ENCODE measurements around the gene PIGV. TPM values are rescaled to one million over a fixed set of nuclear protein-coding genes. Genes with fewer than 3 reads are reported as not detected.

PIGV gene
- total RNA-seq, 1 experiment from 2014 or later: 30.8 TPM

GRCh38 chr1:26838474-26839338 lies 51.0 kb downstream of the PIGV start:
- Histone ChIP-seq H3K9me3 (ENCODE audit: insufficient read depth, low read depth) (no peaks in the 10 kb centered on the region), H4K20me1 (ENCODE audit: insufficient read depth) (no peaks in the 10 kb centered on the region), H3K4me2 (no peak overlapping the region), H3K27ac (no peak overlapping the region), H3K4me3 (no peak overlapping the region), H3K79me2 (ENCODE audit: low read depth) (no peaks in the 10 kb centered on the region), H3K36me3 (ENCODE audit: low read depth) (no peaks in the 10 kb centered on the region), H3K9me2 (ENCODE audit: insufficient read depth) (no peaks in the 10 kb centered on the region), H3F3A (ENCODE audit: insufficient read depth, low read depth) (no peaks in the 10 kb centered on the region), H2AFZ (no peak overlapping the region), H3K27me3 (ENCODE audit: insufficient read depth, low read depth) (no peaks in the 10 kb centered on the region), H3K4me1 (replicated peaks; ENCODE audit: insufficient read depth) (no peaks in the 10 kb centered on the region)
- no peak for DNase-seq
- TF ChIP-seq EZH2 (IDR thresholded peaks at IDR 0.05; ENCODE audit: low read depth) (no peak), CTCF (conservative IDR thresholded peaks at IDR 0.05) (no peak)
- no TSS peak for BruUV-seq (replicated peaks)
- intact Hi-C loops (cut with micrococcal nuclease; ENCODE audit: unreplicated experiment): no loop called here
- ChIA-PET POLR2A (ENCODE audit: unreplicated experiment) (no interaction called here), CTCF (no interaction called here)

GRCh38 chr1:26839339-26839722 lies 51.6 kb downstream of the PIGV start:
- Histone ChIP-seq H3K4me3 (no peak overlapping the region), H2AFZ (no peak overlapping the region), H3K27ac (no peak overlapping the region), H3K27me3 (ENCODE audit: insufficient read depth, low read depth) (no peaks in the 10 kb centered on the region), H3F3A (ENCODE audit: insufficient read depth, low read depth) (peaks cover 2% of the 10 kb centered on the region; the same call in 1 of the 2 replicates), H3K9me2 (ENCODE audit: insufficient read depth) (no peaks in the 10 kb centered on the region), H3K36me3 (ENCODE audit: low read depth) (no peaks in the 10 kb centered on the region), H3K4me1 (replicated peaks; ENCODE audit: insufficient read depth) (no peaks in the 10 kb centered on the region), H3K79me2 (ENCODE audit: low read depth) (no peaks in the 10 kb centered on the region; the same call in 1 of the 2 replicates), H3K9me3 (ENCODE audit: insufficient read depth, low read depth) (no peaks in the 10 kb centered on the region), H3K4me2 (no peak overlapping the region), H4K20me1 (ENCODE audit: insufficient read depth) (no peaks in the 10 kb centered on the region)
- intact Hi-C loops (cut with micrococcal nuclease; ENCODE audit: unreplicated experiment): no loop called here
- no peak for DNase-seq
- TF ChIP-seq EZH2 (IDR thresholded peaks at IDR 0.05; ENCODE audit: low read depth) (no peak), CTCF (conservative IDR thresholded peaks at IDR 0.05) (no peak)
- CTCF ChIA-PET: no interaction called here
- no TSS peak for BruUV-seq (replicated peaks)
- POLR2A ChIA-PET (ENCODE audit: unreplicated experiment): interaction anchor here (0.6 kb wide), 1 partner anchor 107 kb away, joined by 5 read pairs; no protein-coding TSS in a partner anchor

GRCh38 chr1:26839779-26840178 lies 52.0 kb downstream of the PIGV start:
- Histone ChIP-seq H3K9me3 (ENCODE audit: insufficient read depth, low read depth) (no peaks in the 10 kb centered on the region), H3K27ac (no peak overlapping the region), H3K36me3 (ENCODE audit: low read depth) (no peaks in the 10 kb centered on the region), H3K9me2 (ENCODE audit: insufficient read depth) (no peaks in the 10 kb centered on the region), H3K4me2 (no peak overlapping the region), H3K27me3 (ENCODE audit: insufficient read depth, low read depth) (no peaks in the 10 kb centered on the region), H3K4me1 (replicated peaks; ENCODE audit: insufficient read depth) (no peaks in the 10 kb centered on the region), H4K20me1 (ENCODE audit: insufficient read depth) (no peaks in the 10 kb centered on the region), H3K79me2 (ENCODE audit: low read depth) (no peaks in the 10 kb centered on the region; the same call in 1 of the 2 replicates), H2AFZ (no peak overlapping the region), H3K4me3 (no peak overlapping the region), H3F3A (ENCODE audit: insufficient read depth, low read depth) (peaks cover 5% of the 10 kb centered on the region; the same call in 1 of the 2 replicates)
- ChIA-PET CTCF (interaction anchor here (0.6 kb wide), 1 partner anchor 12 kb away, joined by 3 read pairs; no protein-coding TSS in a partner anchor), POLR2A (ENCODE audit: unreplicated experiment) (interaction anchor here (0.6 kb wide), 1 partner anchor 106 kb away, joined by 5 read pairs; no protein-coding TSS in a partner anchor)
- TF ChIP-seq CTCF (conservative IDR thresholded peaks at IDR 0.05) (no peak), EZH2 (IDR thresholded peaks at IDR 0.05; ENCODE audit: low read depth) (no peak)
- intact Hi-C loops (cut with micrococcal nuclease; ENCODE audit: unreplicated experiment): no loop called here
- no peak for DNase-seq
- BruUV-seq (replicated peaks): no TSS peak

Data from PC-9 (cell line).